Measurements from ENCODE around the gene HBS1L.

DNA sequence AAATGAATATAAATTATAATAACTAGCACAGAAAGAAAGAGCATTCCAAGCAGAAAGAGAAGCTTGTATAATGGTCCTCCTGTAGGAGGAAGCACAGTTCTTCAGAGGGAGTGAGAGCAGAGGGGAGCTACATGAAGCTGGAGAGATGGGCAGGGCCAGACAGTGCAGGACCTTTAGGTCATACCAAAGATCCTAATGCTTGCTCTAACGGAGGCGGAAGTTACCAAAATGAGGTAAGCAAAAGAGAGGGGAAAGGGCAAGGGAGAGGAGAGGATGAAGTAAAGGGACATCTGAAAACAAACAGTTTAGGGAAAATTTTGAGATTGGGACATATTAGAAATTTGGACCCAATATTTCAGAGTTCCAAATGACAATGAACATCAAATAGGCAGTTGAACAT, 50.2 kb downstream of the HBS1L start:
- TF ChIP-seq SPI1 (IDR thresholded peaks at IDR 0.05; ENCODE audit: low read depth, low read length) = no peak
- TF ChIP-seq PAX5 (IDR thresholded peaks at IDR 0.05; ENCODE audit: insufficient read depth, low read length, severe bottlenecking) = no peak
- TF ChIP-seq POLR2A (IDR thresholded peaks at IDR 0.05; ENCODE audit: low read depth, low read length) = no peak
